Loucy (cell line): ENCODE data around the gene ALPP.

Experiments
- H2AFZ ChIP-seq: fragments of 200-600 bp; sonication (generic); 2 replicates; pipeline ENCODE4 v1.6.0; 2016; ENCODE audit warnings: antibody characterized with exemption, mild to moderate bottlenecking, low read length, moderate library complexity
- H3F3A ChIP-seq: fragments of 200-600 bp; 2 replicates; pipeline ENCODE4 v1.6.0; 2016; ENCODE audit warnings: antibody characterized with exemption, low read depth, mild to moderate bottlenecking
- H3K27me3 ChIP-seq: fragments of 200-600 bp; sonication (generic); 2 replicates; pipeline ENCODE4 v1.6.1; 2014; ENCODE audit warnings: low read length, mild to moderate bottlenecking; ENCODE audit not compliant: insufficient read depth, poor library complexity, severe bottlenecking
- H3K36me3 ChIP-seq: fragments of 200-600 bp; sonication (generic); 2 replicates; pipeline ENCODE4 v1.6.1; 2016; ENCODE audit warnings: low read length; ENCODE audit not compliant: insufficient read depth
- H3K4me1 ChIP-seq: fragments of 200-600 bp; sonication (generic); 2 replicates; pipeline ENCODE4 v1.5.1; 2014; ENCODE audit warnings: low read length, mild to moderate bottlenecking; ENCODE audit not compliant: insufficient read depth, poor library complexity, severe bottlenecking
- H3K4me2 ChIP-seq: fragments of 200-600 bp; sonication (generic); 2 replicates; pipeline ENCODE4 v1.6.0; 2014; ENCODE audit warnings: antibody characterized with exemption, low read length, low read depth, mild to moderate bottlenecking; ENCODE audit not compliant: poor library complexity, severe bottlenecking
- H3K4me3 ChIP-seq: fragments of 200-600 bp; sonication (generic); 2 replicates; pipeline ENCODE4 v1.5.1; 2014; ENCODE audit warnings: low read length, mild to moderate bottlenecking, mixed read lengths; ENCODE audit not compliant: poor library complexity, severe bottlenecking
- H3K79me2 ChIP-seq: fragments of 200-600 bp; sonication (generic); 2 replicates; pipeline ENCODE4 v1.6.1; 2014; ENCODE audit warnings: low read length; ENCODE audit not compliant: insufficient read depth
- H3K9ac ChIP-seq: fragments of 200-600 bp; sonication (generic); 2 replicates; pipeline ENCODE4 v1.6.0; 2014; ENCODE audit warnings: mild to moderate bottlenecking, low read depth, low read length, moderate library complexity; ENCODE audit not compliant: poor library complexity, severe bottlenecking
- H3K9me2 ChIP-seq: fragments of 200-600 bp; sonication (generic); replicated peaks from 2 replicates; pipeline ENCODE4 v1.6.1; 2016; ENCODE audit warnings: low read depth, low read length, mixed read lengths
- H3K9me3 ChIP-seq: fragments of 200-600 bp; sonication (generic); 2 replicates; pipeline ENCODE4 v1.6.1; 2014; ENCODE audit warnings: mild to moderate bottlenecking, antibody characterized with exemption, low read length, low read depth; ENCODE audit not compliant: insufficient read depth
- H4K20me1 ChIP-seq: fragments of 200-600 bp; sonication (generic); 2 replicates; pipeline ENCODE4 v1.6.0; 2014; ENCODE audit warnings: antibody characterized with exemption, low read length, mild to moderate bottlenecking; ENCODE audit not compliant: insufficient read depth, poor library complexity, severe bottlenecking
- EZH2phosphoT487 ChIP-seq: fragments of 200-600 bp; IDR thresholded peaks from 2 replicates; pipeline ENCODE4 v1.6.1; 2018; ENCODE audit warnings: antibody characterized with exemption, mild to moderate bottlenecking, moderate library complexity, borderline replicate concordance
- TF ChIP-seq, protein P1 (sequence below): fragments of 200-600 bp; sonication (generic); conservative IDR thresholded peaks from 2 replicates; pipeline ENCODE4 v1.5.1; 2014; ENCODE audit warnings: mild to moderate bottlenecking, antibody characterized with exemption, low read length

ALPP gene

GRCh38 chr2:232417489-232417888, 38.9 kb downstream of the ALPP start:
- Histone ChIP-seq H2AFZ (no peak overlapping the region), H3K9me3 (peaks cover 3% of the 10 kb centered on the region; the same call in 1 of the 2 replicates), H3K79me2 (no peaks in the 10 kb centered on the region), H3F3A (no peaks in the 10 kb centered on the region), H3K9ac (no peak overlapping the region), H3K4me2 (no peak overlapping the region), H3K36me3 (no peaks in the 10 kb centered on the region), H3K4me1 (no peaks in the 10 kb centered on the region), H4K20me1 (no peaks in the 10 kb centered on the region), H3K9me2 (no peaks in the 10 kb centered on the region), H3K4me3 (no peak overlapping the region), H3K27me3 (no peaks in the 10 kb centered on the region)
- TF ChIP-seq, protein P1, sequence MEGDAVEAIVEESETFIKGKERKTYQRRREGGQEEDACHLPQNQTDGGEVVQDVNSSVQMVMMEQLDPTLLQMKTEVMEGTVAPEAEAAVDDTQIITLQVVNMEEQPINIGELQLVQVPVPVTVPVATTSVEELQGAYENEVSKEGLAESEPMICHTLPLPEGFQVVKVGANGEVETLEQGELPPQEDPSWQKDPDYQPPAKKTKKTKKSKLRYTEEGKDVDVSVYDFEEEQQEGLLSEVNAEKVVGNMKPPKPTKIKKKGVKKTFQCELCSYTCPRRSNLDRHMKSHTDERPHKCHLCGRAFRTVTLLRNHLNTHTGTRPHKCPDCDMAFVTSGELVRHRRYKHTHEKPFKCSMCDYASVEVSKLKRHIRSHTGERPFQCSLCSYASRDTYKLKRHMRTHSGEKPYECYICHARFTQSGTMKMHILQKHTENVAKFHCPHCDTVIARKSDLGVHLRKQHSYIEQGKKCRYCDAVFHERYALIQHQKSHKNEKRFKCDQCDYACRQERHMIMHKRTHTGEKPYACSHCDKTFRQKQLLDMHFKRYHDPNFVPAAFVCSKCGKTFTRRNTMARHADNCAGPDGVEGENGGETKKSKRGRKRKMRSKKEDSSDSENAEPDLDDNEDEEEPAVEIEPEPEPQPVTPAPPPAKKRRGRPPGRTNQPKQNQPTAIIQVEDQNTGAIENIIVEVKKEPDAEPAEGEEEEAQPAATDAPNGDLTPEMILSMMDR, result no peak

- H3K36me3 ChIP-seq, result no peaks in the 10 kb centered on the region
- no peaks in the 10 kb centered on the region for H4K20me1 ChIP-seq
- no peaks in the 10 kb centered on the region for H3K4me1 ChIP-seq
- H3K9me3 ChIP-seq, result peaks cover 7% of the 10 kb centered on the region; the same call in 1 of the 2 replicates
- no peak overlapping the region for H3K4me3 ChIP-seq
- H3F3A ChIP-seq, result no peaks in the 10 kb centered on the region
- no peak overlapping the region for H2AFZ ChIP-seq
- no peak overlapping the region for H3K9ac ChIP-seq
- no peaks in the 10 kb centered on the region for H3K79me2 ChIP-seq
- no peaks in the 10 kb centered on the region for H3K9me2 ChIP-seq
- TF ChIP-seq, protein P1, result no peak
- no peak for TF ChIP-seq EZH2phosphoT487
- H3K27me3 ChIP-seq, result no peaks in the 10 kb centered on the region
- no peak overlapping the region for H3K4me2 ChIP-seq
Measured at GRCh38 chr2:232418056-232418455, 39.5 kb downstream of the ALPP start.

GRCh38 chr2:232418466-232419244, 40.1 kb downstream of the ALPP start:
- TF ChIP-seq, protein P1, result no peak
- no peak for TF ChIP-seq EZH2phosphoT487
- H3K36me3 ChIP-seq, result no peaks in the 10 kb centered on the region
- no peak overlapping the region for H3K4me3 ChIP-seq
- no peaks in the 10 kb centered on the region for H3K79me2 ChIP-seq
- H3K4me2 ChIP-seq, result no peak overlapping the region
- no peaks in the 10 kb centered on the region for H3K9me2 ChIP-seq
- H3K9me3 ChIP-seq, result peaks cover 7% of the 10 kb centered on the region; the same call in 1 of the 2 replicates
- H3K27me3 ChIP-seq, result no peaks in the 10 kb centered on the region
- H3F3A ChIP-seq, result no peaks in the 10 kb centered on the region
- no peak overlapping the region for H2AFZ ChIP-seq
- H4K20me1 ChIP-seq, result no peaks in the 10 kb centered on the region
- H3K9ac ChIP-seq, result no peak overlapping the region
- no peaks in the 10 kb centered on the region for H3K4me1 ChIP-seq
